Activated CD4-positive, alpha-beta memory T cell treated with anti-CD3 and anti-CD28 coated beads for 36 hours (primary cell): Measurements from ENCODE around the gene TIAM1. TPM values are rescaled to one million over a fixed set of nuclear protein-coding genes. Genes with fewer than 3 reads are reported as not detected.
A peak's percentile ranks its signal among the peaks of the same experiment; 100 is the strongest.

Source experiments
- CTCF ChIA-PET: fragments of 350-600 bp; sonication (Branson Sonifier 250); formaldehyde crosslinking; loops from one replicate; lab custom pipeline; 2021; ENCODE audit warnings: antibody characterized with exemption, inconsistent platforms; lab: Charles Lee
- POLR2A ChIA-PET: fragments of 350-600 bp; sonication (Branson Sonifier 250); formaldehyde crosslinking; loops from one replicate; lab custom pipeline; 2021; ENCODE audit warnings: antibody characterized with exemption; lab: Charles Lee
- DNase-seq: peaks from one replicate; pipeline ENCODE4 v3.0.0-alpha.2; 2020
- H3K27ac Mint-ChIP-seq: one replicate; pipeline ENCODE4 v1.8.0; 2021; ENCODE audit warnings: mixed read lengths
- H3K27me3 Mint-ChIP-seq: one replicate; pipeline ENCODE4 v1.8.0; 2021; ENCODE audit warnings: mixed read lengths
- H3K36me3 Mint-ChIP-seq: one replicate; pipeline ENCODE4 v1.8.0; 2021; ENCODE audit warnings: mixed read lengths
- H3K4me1 Mint-ChIP-seq: one replicate; pipeline ENCODE4 v1.8.0; 2021; ENCODE audit warnings: low read depth, mixed read lengths
- H3K4me3 Mint-ChIP-seq: one replicate; pipeline ENCODE4 v1.8.0; 2021; ENCODE audit warnings: mild to moderate bottlenecking, mixed read lengths
- H3K9me3 Mint-ChIP-seq: one replicate; pipeline ENCODE4 v1.8.0; 2021; ENCODE audit warnings: mixed read lengths
- intact Hi-C: fragments of 100-400 bp; cut with micrococcal nuclease; formaldehyde crosslinking; loops from one replicate; pipeline ENCODE4 v1.15.1; 2023
- total RNA-seq, 2 experiments: library from RNA; stranded (reverse); gene quantifications; one replicate each; pipeline ENCODE4 v1.2.3, GENCODE V29; 2021

The TIAM1 gene
- total RNA-seq, 2 experiments from 2014 or later, result 74.8 to 74.9 TPM

GRCh38 chr21:31195334-31196015, 148.6 kb downstream of the TIAM1 start:
- peak overlapping the region; percentile 85 for H3K27ac Mint-ChIP-seq
- no peaks in the 10 kb centered on the region for H3K27me3 Mint-ChIP-seq
- no peaks in the 10 kb centered on the region for H3K9me3 Mint-ChIP-seq
- CTCF ChIA-PET, result interaction anchor here (0.6 to 6.4 kb wide), 12 partner anchors 13 to 521 kb away, joined by 3 to 50 read pairs (median 5); no protein-coding TSS in a partner anchor
- intact Hi-C loops, result loop anchor here (1.0 to 2.0 kb wide), 10 partner anchors 11 to 364 kb away; no protein-coding TSS in a partner anchor
- peaks cover 33% of the 10 kb centered on the region for H3K36me3 Mint-ChIP-seq
- POLR2A ChIA-PET, result interaction anchor here (0.8 to 6.3 kb wide), 7 partner anchors 9 to 363 kb away, joined by 3 to 53 read pairs (median 4); no protein-coding TSS in a partner anchor
- peaks cover 72% of the 10 kb centered on the region for H3K4me1 Mint-ChIP-seq
- peak overlapping the region; percentile 74 for H3K4me3 Mint-ChIP-seq
- DNase-seq, result no peak

- peak overlapping the region; percentile 74 for H3K4me3 Mint-ChIP-seq
- intact Hi-C loops, result loop anchor here (1.0 to 2.0 kb wide), 10 partner anchors 10 to 365 kb away; no protein-coding TSS in a partner anchor
- H3K27ac Mint-ChIP-seq, result peak overlapping the region; percentile 85
- ChIA-PET POLR2A (interaction anchor here (1.0 to 6.3 kb wide), 5 partner anchors 9 to 160 kb away, joined by 3 to 53 read pairs (median 4); no protein-coding TSS in a partner anchor), CTCF (interaction anchor here (0.6 to 6.4 kb wide), 11 partner anchors 12 to 522 kb away, joined by 3 to 50 read pairs (median 4); no protein-coding TSS in a partner anchor)
- DNase-seq, result no peak
- peaks cover 35% of the 10 kb centered on the region for H3K36me3 Mint-ChIP-seq
- peaks cover 79% of the 10 kb centered on the region for H3K4me1 Mint-ChIP-seq
- H3K27me3 Mint-ChIP-seq, result no peaks in the 10 kb centered on the region
- no peaks in the 10 kb centered on the region for H3K9me3 Mint-ChIP-seq
Observed at GRCh38 chr21:31194510-31195293, 149.4 kb downstream of the TIAM1 start.

DNA sequence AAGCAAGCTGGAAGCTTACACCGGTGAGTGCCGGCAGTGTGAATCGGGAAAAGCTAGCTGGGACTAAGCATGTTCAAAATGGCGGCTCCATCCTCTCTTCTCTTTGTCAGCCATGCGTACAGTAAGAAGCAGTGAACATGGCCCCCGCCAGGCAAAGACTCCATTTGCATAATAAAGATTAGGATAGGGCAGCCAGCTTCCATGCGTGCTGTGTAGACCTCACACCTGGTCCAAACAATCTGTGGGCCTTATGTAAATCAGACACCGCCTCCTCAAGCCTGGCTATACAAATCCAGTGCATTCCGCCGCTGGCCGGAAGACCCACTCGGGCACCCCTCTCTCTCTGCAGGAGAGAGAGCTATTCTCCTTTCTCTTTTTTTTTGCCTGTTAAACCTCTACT, 150.3 kb downstream of the TIAM1 start:
- intact Hi-C loops, result loop anchor here (2.0 kb wide), 1 partner anchor 13 kb away; no protein-coding TSS in a partner anchor
- Mint-ChIP-seq H3K9me3 (no peaks in the 10 kb centered on the region), H3K4me3 (no peak overlapping the region), H3K36me3 (peaks cover 37% of the 10 kb centered on the region), H3K27me3 (no peaks in the 10 kb centered on the region), H3K27ac (no peak overlapping the region), H3K4me1 (peaks cover 85% of the 10 kb centered on the region)
- no peak for DNase-seq
- ChIA-PET CTCF (interaction anchor here (0.6 to 6.4 kb wide), 3 partner anchors 11 to 174 kb away, joined by 3 to 50 read pairs (median 18); no protein-coding TSS in a partner anchor), POLR2A (interaction anchor here (6.3 kb wide), 1 partner anchor 11 kb away, joined by 53 read pairs; no protein-coding TSS in a partner anchor)

DNA sequence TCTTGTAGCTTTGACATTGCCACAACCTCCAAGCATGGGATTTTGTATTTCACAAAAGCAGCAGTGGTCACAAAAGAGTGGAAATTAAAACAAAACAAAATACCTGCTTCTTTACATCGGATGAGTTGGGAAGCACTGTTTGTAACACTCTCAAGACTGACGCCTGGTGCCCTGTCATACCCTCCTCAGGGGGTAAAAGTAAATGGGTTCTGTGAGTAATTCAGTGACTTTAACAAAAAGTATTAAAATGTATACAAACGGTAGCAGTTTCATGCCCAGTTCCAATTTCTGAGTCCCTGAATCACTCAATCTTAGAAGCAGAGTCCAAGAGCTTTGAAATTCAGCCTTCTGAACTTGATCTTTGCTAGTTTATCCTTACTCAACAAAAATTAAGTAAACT, 152.5 kb downstream of the TIAM1 start:
- DNase-seq, result peak; percentile 65
- H3K9me3 Mint-ChIP-seq, result no peaks in the 10 kb centered on the region
- intact Hi-C loops, result loop anchor here (1.0 to 2.0 kb wide), 2 partner anchors 27 to 150 kb away; no protein-coding TSS in a partner anchor
- peak overlapping the region; percentile 56 for H3K4me3 Mint-ChIP-seq
- ChIA-PET CTCF (interaction anchor here (0.6 to 4.2 kb wide), 7 partner anchors 7 to 389 kb away, joined by 3 to 32 read pairs (median 8); no protein-coding TSS in a partner anchor), POLR2A (interaction anchor here (1.0 to 6.3 kb wide), 5 partner anchors 9 to 363 kb away, joined by 3 to 53 read pairs (median 5); no protein-coding TSS in a partner anchor)
- H3K4me1 Mint-ChIP-seq, result peaks cover 90% of the 10 kb centered on the region
- H3K36me3 Mint-ChIP-seq, result peaks cover 36% of the 10 kb centered on the region
- no peaks in the 10 kb centered on the region for H3K27me3 Mint-ChIP-seq
- peak overlapping the region; percentile 72 for H3K27ac Mint-ChIP-seq

DNA sequence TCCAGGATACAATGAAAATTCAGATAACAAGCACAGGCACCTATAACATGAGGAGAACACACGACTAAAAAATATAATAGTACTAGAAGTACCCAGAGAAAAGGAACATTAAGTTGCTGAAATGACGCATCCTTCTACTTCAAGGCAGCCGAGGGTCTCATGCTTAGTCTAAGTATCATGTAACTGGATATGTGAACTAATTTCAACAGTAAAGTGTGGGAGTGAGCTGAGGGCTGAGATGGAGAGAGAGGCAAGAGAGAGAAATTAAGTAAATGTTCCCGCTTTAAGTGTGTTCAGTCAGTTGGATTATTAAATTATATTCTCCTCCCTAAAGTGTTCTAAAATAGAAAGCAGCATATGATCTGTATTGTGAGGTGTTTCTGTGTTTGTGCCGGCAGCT, 153.5 kb downstream of the TIAM1 start:
- Mint-ChIP-seq H3K9me3 (no peaks in the 10 kb centered on the region), H3K36me3 (peaks cover 36% of the 10 kb centered on the region), H3K4me3 (peak overlapping the region; percentile 56), H3K4me1 (peaks cover 88% of the 10 kb centered on the region), H3K27me3 (no peaks in the 10 kb centered on the region), H3K27ac (peak overlapping the region; percentile 72)
- ChIA-PET CTCF (interaction anchor here (0.9 to 4.2 kb wide), 8 partner anchors 10 to 391 kb away, joined by 3 to 32 read pairs (median 8); no protein-coding TSS in a partner anchor), POLR2A (interaction anchor here (0.8 to 6.3 kb wide), 5 partner anchors 8 to 364 kb away, joined by 3 to 53 read pairs (median 5); no protein-coding TSS in a partner anchor)
- no peak for DNase-seq
- intact Hi-C loops, result loop anchor here (2.0 kb wide), 1 partner anchor 26 kb away; no protein-coding TSS in a partner anchor

DNA sequence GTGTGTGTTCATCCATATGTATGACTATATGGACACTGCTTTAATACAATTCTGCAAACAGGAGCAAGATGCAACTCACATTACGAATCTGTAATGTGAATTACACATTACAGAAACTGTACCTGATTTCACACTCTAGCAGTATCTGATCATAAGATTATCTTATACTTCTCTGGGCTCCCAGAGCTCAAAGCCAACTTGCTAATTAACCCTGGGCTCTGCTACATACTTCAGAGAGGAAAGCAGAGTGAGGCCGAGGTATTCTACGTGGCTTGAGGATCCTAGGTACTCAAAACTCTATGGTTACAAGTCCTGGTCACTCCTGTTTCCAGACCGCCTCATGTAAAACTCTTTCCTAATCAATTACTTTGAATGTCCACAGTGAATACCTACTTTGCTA, 156.6 kb downstream of the TIAM1 start:
- intact Hi-C loops, result loop anchor here (2.0 kb wide), 1 partner anchor 469 kb away; the partner anchor contains the start of gene KRTAP21-3
- CTCF ChIA-PET, result interaction anchor here (0.8 kb wide), 2 partner anchors 10 to 393 kb away, joined by 4 read pairs; no protein-coding TSS in a partner anchor
- DNase-seq, result no peak
- no peaks in the 10 kb centered on the region for H3K27me3 Mint-ChIP-seq
- peaks cover 32% of the 10 kb centered on the region for H3K36me3 Mint-ChIP-seq
- H3K27ac Mint-ChIP-seq, result peak overlapping the region; percentile 85
- H3K4me3 Mint-ChIP-seq, result peak overlapping the region; percentile 67
- H3K9me3 Mint-ChIP-seq, result no peaks in the 10 kb centered on the region
- POLR2A ChIA-PET, result interaction anchor here (1.4 kb wide), 1 partner anchor 371 kb away, joined by 3 read pairs; no protein-coding TSS in a partner anchor
- H3K4me1 Mint-ChIP-seq, result peaks cover 83% of the 10 kb centered on the region

GRCh38 chr21:31186916-31187315, 157.1 kb downstream of the TIAM1 start:
- DNase-seq, result no peak
- Mint-ChIP-seq H3K4me1 (peaks cover 83% of the 10 kb centered on the region), H3K9me3 (no peaks in the 10 kb centered on the region), H3K4me3 (peak overlapping the region; percentile 67), H3K27ac (peak overlapping the region; percentile 85), H3K27me3 (no peaks in the 10 kb centered on the region), H3K36me3 (peaks cover 35% of the 10 kb centered on the region)
- ChIA-PET CTCF (interaction anchor here (0.8 kb wide), 1 partner anchor 394 kb away, joined by 4 read pairs; no protein-coding TSS in a partner anchor), POLR2A (interaction anchor here (1.4 to 1.5 kb wide), 2 partner anchors 8 to 372 kb away, joined by 3 to 4 read pairs; no protein-coding TSS in a partner anchor)
- intact Hi-C loops, result loop anchor here (2.0 kb wide), 1 partner anchor 468 kb away; the partner anchor contains the start of gene KRTAP21-3

GRCh38 chr21:31185663-31186062, 158.4 kb downstream of the TIAM1 start:
- H3K9me3 Mint-ChIP-seq, result no peaks in the 10 kb centered on the region
- H3K27ac Mint-ChIP-seq, result peak overlapping the region; percentile 85
- no peaks in the 10 kb centered on the region for H3K27me3 Mint-ChIP-seq
- ChIA-PET CTCF (interaction anchor here (6.1 kb wide), 1 partner anchor 11 kb away, joined by 50 read pairs; no protein-coding TSS in a partner anchor), POLR2A (interaction anchor here (1.5 kb wide), 1 partner anchor 9 kb away, joined by 4 read pairs; no protein-coding TSS in a partner anchor)
- peaks cover 40% of the 10 kb centered on the region for H3K36me3 Mint-ChIP-seq
- intact Hi-C loops, result loop anchor here (2.0 kb wide), 1 partner anchor 467 kb away; the partner anchor contains the start of gene KRTAP21-3
- peaks cover 78% of the 10 kb centered on the region for H3K4me1 Mint-ChIP-seq
- DNase-seq, result peak; percentile 48
- peak overlapping the region; percentile 67 for H3K4me3 Mint-ChIP-seq

- ChIA-PET POLR2A (interaction anchor here (1.0 to 5.1 kb wide), 4 partner anchors 8 to 88 kb away, joined by 3 to 53 read pairs (median 4); no protein-coding TSS in a partner anchor), CTCF (interaction anchor here (1.2 to 6.1 kb wide), 6 partner anchors 12 to 396 kb away, joined by 3 to 50 read pairs (median 4); no protein-coding TSS in a partner anchor)
- H3K36me3 Mint-ChIP-seq, result peaks cover 46% of the 10 kb centered on the region
- H3K9me3 Mint-ChIP-seq, result no peaks in the 10 kb centered on the region
- intact Hi-C loops, result loop anchor here (1.0 to 5.0 kb wide), 7 partner anchors 10 to 547 kb away; partner anchors contain the start of genes SCAF4 and SOD1
- no peaks in the 10 kb centered on the region for H3K27me3 Mint-ChIP-seq
- H3K27ac Mint-ChIP-seq, result peak overlapping the region; percentile 100
- peaks cover 75% of the 10 kb centered on the region for H3K4me1 Mint-ChIP-seq
- peak overlapping the region; percentile 72 for H3K4me3 Mint-ChIP-seq
- DNase-seq, result no peak
Observed at GRCh38 chr21:31184876-31185275, 159.2 kb downstream of the TIAM1 start.

- Mint-ChIP-seq H3K9me3 (no peaks in the 10 kb centered on the region), H3K27ac (peak overlapping the region; percentile 100), H3K36me3 (peaks cover 43% of the 10 kb centered on the region), H3K4me1 (peaks cover 72% of the 10 kb centered on the region), H3K4me3 (peak overlapping the region; percentile 72), H3K27me3 (no peaks in the 10 kb centered on the region)
- CTCF ChIA-PET, result interaction anchor here (1.2 to 6.1 kb wide), 6 partner anchors 12 to 396 kb away, joined by 3 to 50 read pairs (median 4); no protein-coding TSS in a partner anchor
- peak; percentile 92 for DNase-seq
- intact Hi-C loops, result loop anchor here (1.0 to 5.0 kb wide), 7 partner anchors 11 to 548 kb away; partner anchors contain the start of genes SCAF4 and SOD1
- POLR2A ChIA-PET, result interaction anchor here (1.0 to 5.1 kb wide), 4 partner anchors 9 to 89 kb away, joined by 3 to 53 read pairs (median 4); no protein-coding TSS in a partner anchor
Observed at GRCh38 chr21:31184459-31184858, 159.6 kb downstream of the TIAM1 start.
